HepG2 (cell line): ENCODE measurements around the gene RRAS. TPM values are rescaled to one million over a fixed set of nuclear protein-coding genes. Genes with fewer than 3 reads are reported as not detected.
"Not testable (repeated sequence)": the region's sequence is repeated elsewhere in the genome, so short reads cannot be mapped to it uniquely, and the experiment has no call there.

Experiments
- ATAC-seq: fragments of 200-7000 bp; cut with Tn5 transposase; 3 replicates; pipeline ENCODE4 v1.9.1; 2020; ENCODE audit warnings: mild to moderate bottlenecking, moderate library complexity
- BruUV-seq: library from RNA; stranded (reverse); fragments of 400-500 nt; replicated peaks from 2 replicates; lab custom pipeline; 2021; lab: Mats Ljungman, UMichigan
- CTCF ChIA-PET: fragments of 300-600 bp; formaldehyde crosslinking; extraction: SDS; loops from one replicate; lab custom pipeline; 2021; ENCODE audit warnings: low total read pairs, inconsistent platforms, low intra/inter-chr PET ratio; lab: Yijun Ruan, JAX
- POLR2A ChIA-PET: fragments of 350-600 bp; sonication (Branson Sonifier 250); formaldehyde crosslinking; loops from one replicate; lab custom pipeline; 2020; ENCODE audit warnings: antibody characterized with exemption, inconsistent platforms; lab: Yijun Ruan, JAX
- DNase-seq: peaks from one replicate; pipeline ENCODE4 v3.0.0-alpha.2; 2015; ENCODE audit warnings: low spot score
- FAIRE-seq: peaks from 3 replicates; lab custom pipeline; 2011; peaks lifted over from hg19 to GRCh38; lab: Jason Lieb, UNC
- H2AFZ ChIP-seq: one replicate; pipeline ENCODE4 v1.6.1; 2011; ENCODE audit warnings: low read length, inconsistent platforms
- H3K27ac ChIP-seq: fragments of 300-600 bp; 3 replicates; pipeline ENCODE4 v1.8.0; 2011; ENCODE audit warnings: mixed run types, mild to moderate bottlenecking, mixed read lengths, low read length, inconsistent platforms; ENCODE audit not compliant: insufficient read depth; ENCODE audit errors: extremely low read length
- H3K27me3 ChIP-seq, 2 experiments: fragments of 200-600 bp in 1 of 2; 2 replicates in 1 of 2; 3 replicates in 1 of 2; pipeline versions ENCODE4 v1.6.0 to v1.8.0; 2011; ENCODE audit warnings: low read length in 2 of 2, mild to moderate bottlenecking in 2 of 2, moderate library complexity in 2 of 2, inconsistent platforms in 1 of 2; ENCODE audit not compliant: insufficient read depth in 2 of 2, control insufficient read depth in 1 of 2
- H3K36me3 ChIP-seq, 2 experiments: fragments of 200-600 bp in 1 of 2; replicated peaks in 1 of 2; 2 replicates in 1 of 2; 3 replicates in 1 of 2; pipeline versions ENCODE4 v1.5.1 to v1.8.0; 2011; ENCODE audit warnings: low read length in 2 of 2, inconsistent platforms in 1 of 2; ENCODE audit not compliant: insufficient read depth in 2 of 2, control insufficient read depth in 1 of 2
- H3K4me1 ChIP-seq: 2 replicates; pipeline ENCODE4 v1.5.1; 2012; ENCODE audit warnings: low read length, inconsistent platforms; ENCODE audit not compliant: insufficient read depth
- H3K4me2 ChIP-seq: 2 replicates; pipeline ENCODE4 v1.6.0; 2011; ENCODE audit warnings: low read depth, low read length, inconsistent platforms
- H3K4me3 ChIP-seq, 3 experiments: fragments of 200-600 bp in 1 of 3; sonication (generic), shearing (Covaris generic) in 1 of 3; replicated peaks in 1 of 3; 2 replicates each; pipeline ENCODE4 v1.5.1; 2011 to 2016; ENCODE audit warnings: low read length in 3 of 3, inconsistent platforms in 2 of 3, low read depth in 2 of 3, mild to moderate bottlenecking in 2 of 3, control low read depth in 1 of 3, mixed read lengths in 1 of 3; ENCODE audit not compliant: insufficient read depth in 1 of 3
- H3K79me2 ChIP-seq: one replicate; pipeline ENCODE4 v1.6.1; 2011; ENCODE audit warnings: low read length, inconsistent platforms; ENCODE audit not compliant: insufficient read depth
- H3K9ac ChIP-seq: 2 replicates; pipeline ENCODE4 v1.6.0; 2011; ENCODE audit warnings: mild to moderate bottlenecking, low read depth, low read length, inconsistent platforms; ENCODE audit not compliant: insufficient read depth
- H3K9me3 ChIP-seq: 2 replicates; pipeline ENCODE4 v1.5.1; 2012; ENCODE audit warnings: mild to moderate bottlenecking, low read length
- H4K20me1 ChIP-seq: 2 replicates; pipeline ENCODE4 v1.6.0; 2011; ENCODE audit warnings: inconsistent platforms, mild to moderate bottlenecking, low read length, moderate library complexity; ENCODE audit not compliant: insufficient read depth
- KDM5B ChIP-seq: sonication (generic); formaldehyde crosslinking; IDR thresholded peaks from 2 replicates; pipeline ENCODE4 v1.4.0; 2020; ENCODE audit warnings: missing genetic modification reagents, mild to moderate bottlenecking, borderline replicate concordance
- MED13 ChIP-seq: sonication (generic); formaldehyde crosslinking; IDR thresholded peaks from 2 replicates; pipeline ENCODE4 v1.5.0; 2020; ENCODE audit warnings: missing genetic modification reagents
- ZNF687 ChIP-seq: sonication (generic); formaldehyde crosslinking; IDR thresholded peaks from 2 replicates; pipeline ENCODE4 v1.5.1; 2020; ENCODE audit warnings: mild to moderate bottlenecking, missing genetic modification reagents, moderate library complexity
- WGBS: methylation state at CpG from one replicate; pipeline ENCODE4 v1.1.6; 2017; ENCODE audit warnings: low lambda C conversion rate; 5-methylcytosine and 5-hydroxymethylcytosine counted together
- in situ Hi-C: cut with HindIII; loops from 2 replicates; pipeline ENCODE4 v1.10.0; 2017; ENCODE audit warnings: low pct_unique_long_range_greater_than_20kb; ENCODE audit not compliant: extremely low pct_ligation_motif_present
- intact Hi-C: fragments of 100-400 bp; cut with micrococcal nuclease; formaldehyde crosslinking; loops from one replicate; pipeline ENCODE4 v1.10.0; 2022; ENCODE audit not compliant: unreplicated experiment
- polyA plus RNA-seq, 8 experiments: library from polyadenylated mRNA; depleted of rRNA in 3 of 8; stranded (reverse) in 7 of 8; unstranded in 1 of 8; fragments of >200 nt; fragmentation: Illumina TruSeq in 4 of 8; extraction: Trizol in 4 of 8; gene quantifications; 2 replicates each; pipeline versions ENCODE4 v1.2.1 to v1.2.3, GENCODE V29; 2011 to 2016; ENCODE audit warnings: low read depth in 4 of 8, missing spikeins in 1 of 8, mixed read lengths in 1 of 8; ENCODE audit not compliant: insufficient read depth in 1 of 8
- total RNA-seq, 5 experiments: library from RNA; depleted of rRNA; stranded (reverse); fragments of >200 nt; fragmentation: Illumina TruSeq; extraction: Trizol; gene quantifications; 2 replicates each; pipeline ENCODE4 v1.2.3, GENCODE V29; 2016; ENCODE audit warnings: low read depth in 1 of 5

The RRAS gene
- total and polyA plus RNA-seq, 2 of the 13 experiments (the other 11 are each of a cell fraction or from before 2014, with no cell fraction given), result 1.5 to 12.0 TPM

DNA sequence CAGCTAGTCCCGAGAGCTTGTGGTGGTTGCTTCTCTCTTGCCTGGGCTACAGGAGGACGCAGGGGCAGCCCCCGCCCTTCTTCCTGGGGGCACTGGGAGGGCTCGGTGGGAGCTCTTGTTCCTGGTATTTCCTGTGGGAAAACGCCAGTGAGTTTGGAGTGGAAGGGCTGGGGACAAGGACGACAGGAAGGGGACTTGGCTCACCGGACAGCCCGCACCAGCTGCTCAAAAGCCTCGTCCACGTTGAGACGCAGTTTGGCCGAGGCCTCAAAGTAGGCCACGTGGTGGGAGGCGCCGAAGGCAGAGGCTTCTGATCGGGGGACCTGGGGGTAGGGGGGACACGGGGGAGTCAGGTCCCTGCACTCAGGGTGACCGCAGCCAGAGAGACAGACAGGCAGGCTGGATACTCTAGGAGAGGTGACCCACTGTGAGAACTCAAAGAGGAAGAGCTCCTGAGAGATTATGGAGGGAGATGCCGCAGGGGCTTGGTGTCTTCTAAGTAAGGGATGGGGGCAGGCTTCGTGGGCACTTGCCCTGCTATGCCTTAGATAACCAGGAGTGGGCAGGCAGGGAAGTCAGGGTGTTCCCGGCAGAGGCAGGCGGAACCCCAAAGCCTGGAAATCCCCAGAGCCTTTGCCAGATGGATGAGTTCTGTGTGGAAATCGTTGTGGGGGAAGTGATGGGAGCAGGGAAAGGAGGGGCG, 4.3 kb downstream of the RRAS start:
- POLR2A ChIA-PET, result no interaction called here

GRCh38 chr19:49633273-49633672, 6.7 kb downstream of the RRAS start:
- H3K27me3 ChIP-seq, POLR2A ChIA-PET, H3K4me2 ChIP-seq, BruUV-seq, H3K79me2 ChIP-seq, H4K20me1 ChIP-seq, H3K36me3 ChIP-seq, in situ Hi-C loops, H3K9me3 ChIP-seq, H2AFZ ChIP-seq, CTCF ChIA-PET, ATAC-seq, H3K4me3 ChIP-seq, H3K9ac ChIP-seq, H3K27ac ChIP-seq, DNase-seq, intact Hi-C loops, FAIRE-seq: not testable (repeated sequence)
- H3K4me1 ChIP-seq, result peaks cover 16% of the 10 kb centered on the region
- 85% methylated on average over 6 of the region's 9 CpGs for WGBS

More for the DNA sequence above, 4.3 kb downstream of the RRAS start:
- DNase-seq (no peak), FAIRE-seq (no peak), ATAC-seq (no peak)
- Histone ChIP-seq H2AFZ (no peak overlapping the region), H3K9ac (no peak overlapping the region), H4K20me1 (no peaks in the 10 kb centered on the region), H3K4me2 (no peak overlapping the region), H3K36me3 (no peaks in the 10 kb centered on the region), H3K27ac (no peak overlapping the region), H3K9me3 (no peaks in the 10 kb centered on the region), H3K4me1 (peaks cover 31% of the 10 kb centered on the region), H3K4me3 (no peak overlapping the region), H3K27me3 (no peaks in the 10 kb centered on the region; a peak in 1 of 5 replicates), H3K79me2 (no peaks in the 10 kb centered on the region)
- 47% methylated on average over 13 of the region's 24 CpGs for WGBS
- TF ChIP-seq ZNF687 (CRISPR knock-in tag) (peak; percentile 11; the same call in 1 of the 2 replicates), KDM5B (CRISPR knock-in tag) (0 out of 2 replicates have a peak, but pooled peaks have one; percentile 13), MED13 (CRISPR knock-in tag) (no peak)
- BruUV-seq, result no TSS peak
- intact Hi-C loops (no loop called here), in situ Hi-C loops (no loop called here)
- CTCF ChIA-PET, result no interaction called here
